ENCODE data around the gene C1QL2.

Gene C1QL2

GRCh38 chr2:119123389-119123788, 35.2 kb downstream of the C1QL2 start:
- no peak overlapping the region for H3K4me3 ChIP-seq (ENCODE audit: low read depth, low read length)
- DNase-seq (ENCODE audit: low read depth) = no peak
- no peak for TF ChIP-seq CTCF (conservative IDR thresholded peaks at IDR 0.05; ENCODE audit: low read depth, low read length)

- no peak for DNase-seq (ENCODE audit: low read depth)
- TF ChIP-seq CTCF (conservative IDR thresholded peaks at IDR 0.05; ENCODE audit: low read depth, low read length) = no peak
- no peak overlapping the region for H3K4me3 ChIP-seq (ENCODE audit: low read depth, low read length)
These were observed 35.9 kb downstream of the C1QL2 start for GRCh38 chr2:119122663-119123062.

GRCh38 chr2:119119999-119120756, 38.4 kb downstream of the C1QL2 start:
- no peak for TF ChIP-seq CTCF (conservative IDR thresholded peaks at IDR 0.05; ENCODE audit: low read depth, low read length)
- H3K4me3 ChIP-seq (ENCODE audit: low read depth, low read length) = no peak overlapping the region
- no peak for DNase-seq (ENCODE audit: low read depth)

- no peak for DNase-seq (ENCODE audit: low read depth)
- no peak for TF ChIP-seq CTCF (conservative IDR thresholded peaks at IDR 0.05; ENCODE audit: low read depth, low read length)
- no peak overlapping the region for H3K4me3 ChIP-seq (ENCODE audit: low read depth, low read length)
These were observed 39.3 kb downstream of the C1QL2 start for GRCh38 chr2:119119076-119119785.

GRCh38 chr2:119117891-119118882, 40.4 kb downstream of the C1QL2 start:
- H3K4me3 ChIP-seq (ENCODE audit: low read depth, low read length) = no peak overlapping the region
- no peak for TF ChIP-seq CTCF (conservative IDR thresholded peaks at IDR 0.05; ENCODE audit: low read depth, low read length)
- DNase-seq (ENCODE audit: low read depth) = no peak

- TF ChIP-seq CTCF (conservative IDR thresholded peaks at IDR 0.05; ENCODE audit: low read depth, low read length) = no peak
- no peak overlapping the region for H3K4me3 ChIP-seq (ENCODE audit: low read depth, low read length)
- no peak for DNase-seq (ENCODE audit: low read depth)
These were observed 41.1 kb downstream of the C1QL2 start for GRCh38 chr2:119117408-119117807.

All from choroid plexus epithelial cell (primary cell).